HG02798 (cell line): ENCODE measurements around the gene INIP.

Experiments used
- ATAC-seq: cut with Tn5 transposase; IDR thresholded peaks from one replicate; pipeline ENCODE4 v1.9.1; 2021; ENCODE audit warnings: mild to moderate bottlenecking; ENCODE audit not compliant: unreplicated experiment, poor library complexity

Gene INIP, protein sequence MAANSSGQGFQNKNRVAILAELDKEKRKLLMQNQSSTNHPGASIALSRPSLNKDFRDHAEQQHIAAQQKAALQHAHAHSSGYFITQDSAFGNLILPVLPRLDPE

DNA sequence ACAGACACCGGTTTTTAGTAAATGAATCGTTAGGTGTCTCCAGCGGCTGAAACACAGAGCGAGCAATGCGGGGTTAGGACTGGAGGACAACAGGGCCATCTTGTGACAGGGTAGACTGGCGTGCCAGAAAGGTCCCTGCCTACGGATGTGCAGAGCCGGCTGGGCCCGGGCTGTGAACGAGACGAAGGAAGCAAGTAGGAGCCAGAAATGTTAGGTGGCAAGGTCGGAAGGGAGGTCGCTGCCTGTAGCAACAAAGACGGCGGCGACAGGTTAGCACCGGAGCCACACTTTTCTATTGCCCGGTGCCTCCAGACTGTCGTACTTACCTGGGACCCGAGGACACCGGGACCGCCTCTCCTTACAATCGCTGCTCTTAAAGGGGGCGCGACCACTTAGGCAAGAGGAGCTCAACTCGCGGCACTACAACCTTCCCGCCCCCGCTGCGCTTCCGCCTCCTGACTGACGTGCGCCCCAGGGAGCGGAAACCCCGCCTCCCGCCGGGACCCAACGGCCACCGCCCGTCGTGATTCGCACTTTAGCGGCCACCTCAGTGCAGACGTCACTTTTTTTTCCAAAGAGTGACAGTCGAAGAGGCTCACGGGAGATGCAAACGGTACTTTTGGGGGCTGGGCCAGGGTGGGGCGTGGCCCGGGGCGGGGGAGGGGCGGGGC, at the start of gene INIP:
INIP (minus strand) TSS at position 457 of the 671 bp plus-strand sequence. CDS start 1,632 bp downstream, outside the sequence.
- ATAC-seq, result peak; percentile 98

DNA sequence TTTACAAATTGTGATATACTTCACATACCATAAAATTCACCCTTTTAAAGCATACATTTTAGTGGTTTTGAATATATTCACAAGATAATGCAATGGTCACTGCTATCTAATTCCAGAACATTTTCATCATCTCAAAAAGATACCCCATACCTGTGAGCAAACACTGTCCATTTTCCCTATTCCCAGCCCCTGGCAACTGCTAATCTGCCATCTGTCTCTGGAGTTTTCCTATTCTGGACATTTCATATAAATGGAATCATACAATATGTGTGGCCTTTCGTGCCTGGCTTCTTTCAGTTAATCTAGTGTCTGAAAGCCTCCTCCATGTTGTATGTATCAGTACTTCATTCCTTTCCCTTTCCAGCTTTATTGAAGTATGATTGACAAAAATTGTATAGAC, 47.4 kb upstream of the INIP start:
- ATAC-seq, result no peak

DNA sequence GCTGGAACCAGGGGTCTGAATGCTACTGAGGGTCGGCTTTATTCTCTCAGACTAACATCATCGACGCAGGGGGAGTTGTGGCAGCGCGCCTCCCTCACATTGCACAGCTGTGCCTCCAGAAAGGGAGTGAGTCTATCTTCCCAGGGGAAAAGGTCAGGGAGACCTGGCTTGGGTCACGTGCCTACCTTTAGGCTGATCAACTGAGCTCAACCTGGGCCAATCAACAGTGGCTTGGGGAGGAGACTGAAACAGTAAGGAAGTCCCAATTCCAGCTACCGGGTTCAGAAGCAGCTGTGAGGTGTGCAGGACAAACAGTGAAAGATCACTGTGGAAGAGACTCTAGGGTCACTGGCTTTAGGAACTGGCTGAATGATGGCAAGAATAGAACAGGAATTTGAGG, 46.9 kb upstream of the INIP start:
- ATAC-seq, result no peak

DNA sequence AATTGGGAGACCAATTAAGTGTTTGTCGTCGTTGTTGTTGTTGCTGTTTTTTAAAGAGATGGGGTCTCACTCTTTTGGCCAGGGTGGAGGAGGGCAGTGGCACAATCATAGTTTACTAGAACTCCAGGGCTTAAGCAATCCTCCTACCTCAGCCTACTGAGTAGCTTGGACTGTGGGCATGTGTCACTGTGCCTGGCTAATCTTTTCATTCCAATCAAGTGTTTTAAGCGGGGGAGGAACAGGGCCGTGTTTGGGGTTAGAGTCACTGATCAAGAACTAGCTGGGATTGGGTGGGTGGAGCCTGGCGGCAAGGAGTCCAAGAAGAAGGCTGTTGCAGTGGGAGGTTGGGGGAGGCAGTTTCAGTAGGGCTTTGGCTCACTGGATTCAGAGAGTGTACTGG, 46.4 kb upstream of the INIP start:
- ATAC-seq, result no peak

DNA sequence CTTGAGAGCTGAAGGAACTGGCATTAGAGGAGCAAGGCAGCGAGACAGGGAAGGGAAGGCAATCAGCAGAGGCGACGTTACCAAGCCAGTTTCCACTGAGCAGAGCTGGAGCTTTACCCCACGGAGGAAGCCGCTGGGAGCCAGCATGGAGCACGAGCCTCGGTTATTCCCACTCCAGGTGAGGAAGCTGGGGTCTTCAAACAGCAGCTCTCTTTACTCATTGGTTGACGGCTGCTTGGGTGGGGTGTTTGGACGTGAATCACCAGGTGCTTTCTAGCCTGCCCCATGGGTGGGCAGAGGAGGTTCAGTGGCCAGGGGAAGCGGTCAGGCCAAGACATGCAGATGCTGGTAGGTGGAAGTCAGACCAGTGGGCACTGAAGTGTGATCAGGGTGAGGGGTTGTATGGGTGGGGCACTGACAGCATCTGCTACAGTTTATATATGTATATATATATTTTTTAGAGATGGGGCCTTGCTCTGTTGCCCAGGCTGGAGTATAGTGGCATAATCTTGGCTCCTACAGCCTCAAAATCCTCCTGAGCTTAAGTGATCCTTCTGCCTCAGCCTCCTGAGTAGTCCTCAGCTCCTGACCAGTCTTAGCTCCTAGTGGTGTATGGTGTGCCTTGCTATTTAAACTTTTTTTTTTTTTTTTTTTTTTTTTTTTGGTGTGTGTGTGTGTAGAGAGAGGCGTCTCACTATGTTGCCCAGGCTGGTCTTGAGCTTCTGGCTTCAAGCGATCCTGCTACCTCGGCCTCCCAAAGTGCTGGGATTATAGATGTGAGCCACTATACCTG, 45.0 kb upstream of the INIP start:
- ATAC-seq, result no peak

DNA sequence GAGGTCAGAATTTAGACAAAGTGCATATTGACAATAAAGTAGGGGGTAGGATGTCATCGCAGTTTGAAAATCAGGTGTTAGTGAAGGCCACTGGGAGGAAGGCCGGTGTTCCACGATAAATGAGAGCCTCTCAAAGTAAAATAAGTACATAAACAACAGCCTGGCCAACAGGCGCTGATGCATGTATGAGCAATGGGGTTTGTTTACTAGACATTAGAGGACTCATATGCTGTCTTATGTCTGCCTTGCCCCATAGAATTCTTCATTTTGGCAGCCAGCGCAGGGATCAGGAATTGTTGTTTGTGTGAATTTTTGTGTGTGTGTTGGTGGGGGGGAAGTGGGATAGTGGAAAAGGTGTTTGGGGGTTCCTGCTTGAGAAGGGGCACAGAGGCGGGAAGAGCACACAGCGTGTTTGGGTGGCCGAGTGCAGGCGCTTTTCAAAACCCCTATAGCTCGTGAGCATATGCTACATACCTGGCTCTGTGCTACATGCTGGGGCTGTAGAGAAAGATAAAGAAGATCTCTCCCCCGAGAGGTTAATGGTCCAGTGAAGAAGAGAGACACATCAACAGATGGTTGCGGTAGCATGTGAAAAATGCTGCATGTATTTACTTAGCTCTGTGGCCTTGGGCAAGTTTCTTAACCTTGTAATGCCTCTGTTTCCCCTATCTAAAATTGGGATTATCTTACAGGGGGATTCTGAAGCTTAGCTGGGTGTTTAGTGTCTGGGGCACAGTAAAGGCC, 44.2 kb upstream of the INIP start:
- ATAC-seq, result no peak

DNA sequence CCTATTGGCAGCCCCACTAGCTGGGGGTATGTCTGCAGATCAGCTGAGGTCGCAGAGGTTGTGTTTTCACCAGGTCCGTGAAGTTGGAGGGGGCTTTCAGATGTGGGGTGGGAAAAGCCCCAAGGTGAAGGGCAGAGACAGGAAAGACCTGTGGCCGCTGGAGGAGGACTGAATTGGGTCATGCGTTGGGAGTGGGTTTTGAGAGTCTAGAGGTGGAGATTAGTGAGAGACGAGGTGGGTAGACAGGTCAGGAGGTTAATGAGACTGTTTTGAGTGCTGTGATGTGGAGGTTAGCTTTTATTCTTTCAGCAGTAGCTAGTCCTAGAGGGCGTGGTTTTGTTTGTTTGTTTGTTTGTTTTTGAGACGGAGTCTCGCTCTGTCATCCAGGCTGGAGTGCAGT, 42.9 kb upstream of the INIP start:
- no peak for ATAC-seq

DNA sequence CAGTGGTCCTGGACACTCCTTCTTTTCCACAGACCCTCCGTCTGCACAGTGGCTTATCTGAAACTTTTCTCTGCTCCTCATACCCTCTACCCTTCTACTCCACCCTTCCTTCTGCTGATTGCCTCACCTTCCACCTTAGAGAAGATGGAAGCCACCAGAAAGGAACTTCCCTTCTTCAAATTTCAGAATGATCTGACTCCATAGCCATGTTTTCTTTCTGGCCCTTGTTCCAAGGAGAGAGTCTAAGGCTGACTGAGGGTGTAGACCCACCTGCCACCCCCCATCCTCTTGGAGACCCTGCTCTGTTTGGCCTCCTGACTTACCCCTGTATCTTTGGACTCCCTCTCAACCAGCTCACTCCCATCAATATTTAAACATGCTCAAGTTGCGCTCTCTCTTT, 40.0 kb upstream of the INIP start:
- no peak for ATAC-seq

DNA sequence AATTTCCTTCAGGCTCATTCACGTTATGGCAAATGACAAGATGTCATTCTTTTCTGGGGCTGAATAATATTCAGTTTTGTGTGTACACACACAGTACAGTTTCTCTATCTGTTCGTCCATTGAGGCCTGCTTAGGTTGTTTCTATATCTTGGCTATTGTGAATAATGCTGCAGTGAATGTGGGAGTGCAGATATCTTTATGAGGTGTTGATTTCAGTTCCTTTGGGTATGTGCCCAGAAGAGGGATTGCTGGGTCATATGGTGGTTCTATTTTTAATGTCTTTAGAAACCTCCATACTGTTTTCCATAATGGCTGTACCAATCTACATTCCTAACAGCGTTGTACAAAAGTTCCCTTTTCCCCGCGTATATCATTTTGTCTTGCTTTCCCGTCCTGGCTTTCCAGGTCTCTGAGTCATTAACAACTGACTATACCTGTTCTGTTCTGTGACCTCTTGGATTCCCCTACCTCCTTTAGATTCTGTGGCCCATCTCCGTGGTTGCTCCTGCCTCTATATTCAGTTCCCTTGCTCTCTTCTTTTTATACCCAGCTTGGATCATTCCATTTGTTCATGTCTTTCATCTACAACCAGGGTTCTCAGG, 39.5 kb upstream of the INIP start:
- no peak for ATAC-seq

DNA sequence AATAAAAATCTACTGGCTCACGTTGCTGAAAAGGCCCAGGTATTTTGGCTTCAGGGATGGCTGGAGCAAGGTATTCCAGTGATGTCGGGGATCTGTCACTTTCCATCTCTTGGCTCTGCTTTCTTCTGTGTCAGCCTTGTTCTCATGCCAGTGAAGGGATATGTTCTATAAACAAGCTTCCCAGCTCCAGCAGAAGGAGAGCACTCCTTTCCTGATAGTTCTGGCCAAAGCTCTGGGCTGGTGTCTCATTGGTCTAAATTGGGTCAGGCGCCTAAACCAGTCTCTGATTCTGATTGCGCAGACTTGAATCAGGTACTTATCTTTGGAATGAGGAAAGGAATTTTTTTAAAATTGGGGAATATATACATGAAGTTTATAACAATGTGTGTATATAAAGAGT, 37.8 kb upstream of the INIP start:
- no peak for ATAC-seq

DNA sequence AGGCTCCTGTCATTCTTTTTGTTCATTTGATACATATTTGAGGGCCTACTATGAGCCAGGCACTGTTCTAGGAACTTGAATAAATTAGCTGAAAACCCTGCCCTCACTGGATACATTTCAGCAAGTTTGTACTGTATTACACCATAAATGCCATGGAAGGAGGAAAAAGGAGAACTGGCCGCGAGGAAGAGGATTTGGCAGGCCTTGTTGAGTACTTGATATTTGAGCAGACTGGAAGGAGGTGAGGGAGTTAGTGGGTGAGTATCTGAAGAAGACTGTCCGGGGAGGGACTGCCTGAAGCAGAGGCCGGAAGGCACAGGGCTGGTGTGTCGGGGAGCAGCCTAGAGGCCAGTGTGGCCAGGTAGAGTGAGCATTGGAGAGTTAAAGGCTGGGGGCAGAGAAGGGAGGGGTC, 37.1 kb upstream of the INIP start:
- no peak for ATAC-seq

DNA sequence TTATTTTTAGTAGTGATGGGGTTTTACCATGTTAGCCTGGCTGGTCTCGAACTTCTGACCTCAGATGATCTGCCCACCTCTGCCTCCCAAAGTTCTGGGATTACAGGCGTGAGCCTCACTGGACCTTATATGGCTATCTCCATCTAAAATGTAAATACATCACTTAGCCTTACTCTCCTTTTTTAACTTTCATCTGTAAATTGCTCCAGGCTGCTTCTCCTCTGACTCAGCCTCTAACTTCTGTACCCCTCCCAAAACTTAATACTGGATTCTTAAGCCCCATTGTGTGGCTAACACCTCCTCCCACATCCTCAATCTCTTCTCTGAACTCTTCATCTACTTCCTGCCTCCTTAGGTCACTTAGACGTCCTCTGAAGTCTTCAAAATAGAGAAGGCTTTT, 36.7 kb upstream of the INIP start:
- ATAC-seq, result no peak

DNA sequence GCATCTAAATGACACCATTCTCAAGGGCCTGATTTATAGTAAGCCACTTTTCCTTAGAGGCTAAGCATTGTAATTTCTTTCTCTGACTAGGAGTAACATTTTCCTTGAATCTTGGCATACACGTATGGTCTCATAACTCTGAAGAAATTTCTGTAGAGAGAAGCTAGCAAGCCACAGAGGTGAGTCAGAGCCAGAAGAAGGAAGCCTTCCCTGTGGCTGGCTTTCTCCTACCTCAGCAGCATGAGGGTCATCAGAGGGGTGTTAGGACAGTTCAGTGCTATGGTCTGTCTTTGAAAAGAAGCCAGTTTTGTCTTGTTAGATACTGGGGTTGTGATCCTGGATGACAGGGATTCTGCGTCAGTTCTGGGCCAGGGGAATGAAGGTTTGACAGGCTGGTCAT, 35.8 kb upstream of the INIP start:
- no peak for ATAC-seq

DNA sequence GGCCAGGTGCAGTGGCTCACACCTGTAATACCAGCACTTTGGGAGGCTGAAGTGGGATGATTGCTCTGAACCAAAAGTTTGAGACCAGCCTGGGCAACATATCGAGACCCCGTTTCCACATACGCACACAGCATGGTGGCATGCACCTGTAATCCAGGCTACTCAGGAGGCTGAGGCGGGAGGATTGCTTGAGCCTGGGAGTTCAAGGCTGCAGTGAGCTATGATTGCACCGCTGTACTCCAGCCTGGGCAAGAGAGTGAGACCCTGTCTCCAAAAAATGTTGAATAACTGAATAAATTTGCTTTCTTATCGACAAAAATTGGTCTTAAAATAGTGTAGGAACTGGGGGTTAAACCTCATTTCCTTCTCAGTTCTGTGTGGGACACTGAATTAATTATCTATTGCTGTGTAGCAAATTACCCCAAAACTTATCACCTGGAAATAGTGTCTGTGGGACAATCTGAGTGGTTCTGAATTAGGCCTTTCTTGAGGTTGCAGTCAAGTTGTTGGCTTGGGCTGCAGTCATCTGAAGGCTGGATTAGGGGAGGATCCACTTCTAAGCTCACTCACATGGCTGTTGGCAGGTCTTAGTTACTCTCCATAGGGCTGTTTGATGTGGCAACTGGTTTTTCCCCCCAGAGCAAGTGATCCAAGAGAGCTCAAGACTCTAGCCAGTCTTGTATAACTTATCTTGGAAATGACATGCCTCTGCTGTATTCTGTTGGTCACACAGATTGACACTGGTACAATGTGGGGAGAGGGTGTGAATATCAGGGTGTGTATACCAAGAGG, 34.6 kb upstream of the INIP start:
- no peak for ATAC-seq

DNA sequence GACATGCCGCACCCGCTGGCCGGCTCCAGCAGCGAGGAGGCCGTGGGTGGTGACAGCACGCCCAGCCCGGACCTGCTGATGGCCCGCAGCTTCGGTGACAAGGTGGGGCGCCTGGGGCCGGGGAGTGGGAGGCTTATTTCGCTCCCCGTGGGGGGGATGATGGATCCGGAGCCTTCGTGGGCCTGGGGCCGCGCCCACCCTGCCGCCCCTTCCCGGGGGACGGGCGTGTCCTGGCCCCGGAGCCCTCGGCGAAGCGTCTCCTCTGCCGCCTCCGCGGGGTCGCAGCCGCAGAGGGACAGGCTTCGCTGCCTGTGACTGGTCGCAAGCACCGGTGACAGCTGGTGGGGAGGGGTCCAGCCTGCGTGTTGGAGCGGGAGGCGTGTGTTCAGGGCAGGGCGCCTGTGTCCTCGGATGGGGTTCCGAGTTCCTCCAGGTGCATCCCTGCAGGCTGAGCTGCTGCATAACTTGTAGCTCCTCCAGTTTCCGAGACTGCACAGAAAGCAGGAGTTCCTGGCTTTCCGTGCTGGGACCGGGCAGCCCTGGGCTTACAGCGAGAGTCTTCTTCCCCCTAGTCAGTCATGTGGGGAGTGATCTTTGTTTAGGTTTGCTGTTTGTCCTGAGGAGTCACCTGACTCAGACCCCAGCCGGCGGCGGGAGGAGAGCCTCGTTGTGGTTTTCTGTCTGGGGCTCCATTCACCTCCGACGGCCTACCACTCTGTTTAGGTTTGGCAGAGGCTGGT, 33.3 kb upstream of the INIP start:
- ATAC-seq, result peak; percentile 37

DNA sequence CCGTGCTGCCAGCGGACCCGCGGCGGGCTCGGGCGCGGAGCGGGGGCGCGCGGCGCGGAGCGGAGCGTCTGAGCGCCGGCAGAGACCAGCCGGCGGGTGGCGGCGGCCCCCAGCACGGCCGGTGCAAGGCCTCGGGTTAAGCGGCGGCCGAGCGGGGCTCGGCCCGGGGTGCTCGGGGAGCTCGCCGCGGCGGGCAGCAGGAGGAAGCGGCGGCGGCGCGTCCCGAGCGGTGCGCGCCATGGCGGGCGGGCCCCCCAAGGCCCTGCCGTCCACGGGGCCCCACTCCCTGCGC, 32.8 kb upstream of the INIP start:
- no peak for ATAC-seq

DNA sequence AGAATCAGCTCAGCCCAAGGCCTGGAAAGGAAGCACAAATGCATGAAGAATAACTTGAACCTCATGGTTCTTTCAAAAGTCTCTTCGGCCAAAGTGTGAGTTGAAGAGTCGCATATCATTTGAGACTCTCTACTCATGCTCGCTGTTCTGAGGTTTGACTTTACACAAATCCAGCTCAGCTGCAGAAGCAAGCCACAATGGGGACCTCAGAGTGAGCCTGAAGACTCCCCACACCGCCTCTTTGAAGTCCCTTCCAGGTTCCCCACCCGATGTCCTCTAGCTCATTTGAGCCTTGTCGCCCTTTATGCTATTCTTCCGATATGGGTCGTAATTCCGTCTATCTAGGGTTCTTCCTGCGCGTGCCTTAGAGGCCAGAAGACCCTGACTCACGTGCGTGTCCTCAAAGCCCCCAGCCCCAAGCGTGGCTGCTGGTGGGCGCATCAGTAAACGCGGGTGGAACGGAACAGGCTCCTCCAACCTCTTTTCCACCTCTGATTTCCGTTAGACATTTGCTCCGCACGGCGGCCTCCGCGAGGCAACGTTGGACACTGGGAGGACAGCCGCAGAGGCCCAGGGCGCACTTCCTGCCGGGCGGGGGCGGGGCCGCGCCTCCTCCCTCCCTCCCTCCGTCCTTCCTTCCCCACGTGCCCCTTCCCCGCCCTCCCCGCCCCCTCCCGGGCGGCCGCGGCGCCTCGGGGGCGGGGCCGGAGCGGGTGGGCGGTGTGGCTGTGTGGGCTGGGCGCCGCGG, 32.3 kb upstream of the INIP start, which contains the start of gene SNX30:
SNX30 (plus strand) TSS at position 745 of the 748 bp plus-strand sequence. CDS start 242 bp downstream, outside the sequence.
- ATAC-seq, result peak; percentile 89

DNA sequence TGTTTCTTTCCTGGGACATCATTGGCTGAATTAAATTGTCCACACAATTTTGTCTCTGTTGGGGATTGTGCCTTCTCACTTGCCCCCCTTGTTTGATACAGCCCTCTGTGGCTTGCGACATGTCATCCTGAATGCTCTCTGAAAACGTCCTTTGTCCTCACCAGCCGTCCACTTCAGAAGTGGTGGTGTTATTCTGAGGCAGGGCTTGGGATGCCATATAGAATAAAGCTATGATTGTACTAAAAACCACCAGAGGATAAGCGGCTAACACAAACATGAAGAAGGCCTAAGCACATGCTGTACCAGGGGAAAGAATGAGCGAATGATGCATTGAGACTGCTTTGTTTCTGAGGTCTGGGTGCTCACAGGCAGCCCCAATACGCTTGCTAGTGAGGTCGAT, 29.2 kb upstream of the INIP start:
- ATAC-seq, result no peak

DNA sequence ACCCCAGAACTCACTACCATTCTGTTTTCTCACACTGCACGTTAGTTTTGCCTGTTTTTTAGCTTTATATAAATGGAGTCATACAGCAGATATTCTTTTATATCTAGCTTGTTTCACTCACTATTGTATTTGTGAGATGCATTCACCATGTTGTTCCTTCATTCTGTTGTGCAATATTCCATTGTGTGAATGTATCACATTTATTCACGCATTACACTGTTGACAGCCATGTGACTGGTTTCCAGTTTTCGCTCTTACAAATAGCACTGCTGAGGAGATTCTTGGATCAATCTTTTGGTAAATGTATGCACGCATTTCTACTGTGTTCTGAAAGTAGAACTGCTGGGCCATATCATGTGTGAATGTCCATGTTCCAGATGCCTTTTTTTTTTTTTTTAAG, 26.3 kb upstream of the INIP start:
- ATAC-seq, result no peak
